Panc1 (cell line): ENCODE results near the gene ZNF652. TPM values are rescaled to one million over a fixed set of nuclear protein-coding genes. Genes with fewer than 3 reads are reported as not detected.

ENCODE experiments used
- ATAC-seq: fragments of 200-7000 bp; cut with Tn5 transposase; 2 replicates; pipeline ENCODE4 v1.9.1; 2020; ENCODE audit warnings: mild to moderate bottlenecking, moderate library complexity
- BruUV-seq: library from RNA; stranded (reverse); fragments of 400-500 nt; replicated peaks from 2 replicates; lab custom pipeline; 2021; lab: Mats Ljungman, UMichigan
- CTCF ChIA-PET: fragments of 300-600 bp; sonication (Branson Sonifier 250); formaldehyde crosslinking; loops from one replicate; lab custom pipeline; 2022; ENCODE audit warnings: antibody characterized with exemption; lab: Charles Lee
- POLR2A ChIA-PET: fragments of 300-600 bp; sonication (Branson Sonifier 250); formaldehyde crosslinking; loops from one replicate; lab custom pipeline; 2022; ENCODE audit warnings: antibody characterized with exemption; lab: Charles Lee
- DNase-seq: peaks from one replicate; pipeline ENCODE4 v3.0.0-alpha.2; 2010; ENCODE audit warnings: low read depth, low spot score
- H3K27ac ChIP-seq: 2 replicates; pipeline ENCODE4 v1.5.1; 2011; ENCODE audit warnings: mild to moderate bottlenecking, low read length, inconsistent platforms
- H3K27me3 ChIP-seq: fragments of 200-500 bp; sonication (Bioruptor generic); 2 replicates; pipeline ENCODE4 v1.6.0; 2014; ENCODE audit warnings: low read length, inconsistent platforms; ENCODE audit not compliant: control insufficient read depth, insufficient read depth
- H3K36me3 ChIP-seq: fragments of 200-500 bp; sonication (Bioruptor generic); 2 replicates; pipeline ENCODE4 v1.5.1; 2014; ENCODE audit warnings: inconsistent platforms, mild to moderate bottlenecking, low read length, moderate library complexity; ENCODE audit not compliant: control insufficient read depth, insufficient read depth
- H3K4me1 ChIP-seq: 2 replicates; pipeline ENCODE4 v1.5.1; 2011; ENCODE audit warnings: inconsistent platforms, mild to moderate bottlenecking, low read length, moderate library complexity; ENCODE audit not compliant: control insufficient read depth, insufficient read depth
- H3K4me3 ChIP-seq, 2 experiments: 2 replicates each; pipeline ENCODE4 v1.5.1; 2011 to 2012; ENCODE audit warnings: low read depth in 2 of 2, low read length in 2 of 2, mild to moderate bottlenecking in 2 of 2, inconsistent platforms in 1 of 2, moderate library complexity in 1 of 2
- H3K9me3 ChIP-seq: fragments of 200-500 bp; sonication (Bioruptor generic); 2 replicates; pipeline ENCODE4 v1.5.1; 2014; ENCODE audit warnings: low read depth, mild to moderate bottlenecking, inconsistent platforms, low read length, moderate library complexity; ENCODE audit not compliant: control insufficient read depth, insufficient read depth
- POLR2AphosphoS5 ChIP-seq: IDR thresholded peaks from 2 replicates; pipeline ENCODE4 v1.6.1; 2012; ENCODE audit warnings: mild to moderate bottlenecking, low read depth, low read length, moderate library complexity
- SIN3A ChIP-seq: IDR thresholded peaks from 2 replicates; pipeline ENCODE4 v1.6.1; 2012; ENCODE audit warnings: low read depth, mild to moderate bottlenecking, low read length, moderate library complexity, borderline replicate concordance; ENCODE audit not compliant: insufficient read depth
- TCF7L2 ChIP-seq: IDR thresholded peaks from 2 replicates; pipeline ENCODE4 v1.6.1; 2011; ENCODE audit warnings: mild to moderate bottlenecking, low read depth, low read length, inconsistent platforms
- in situ Hi-C: cut with HindIII; loops from 2 replicates; pipeline ENCODE4 v1.10.0; 2016; ENCODE audit warnings: low sequenced_read_pairs, low pct_unique_long_range_greater_than_20kb
- intact Hi-C: fragments of 100-400 bp; cut with micrococcal nuclease; formaldehyde crosslinking; loops from one replicate; pipeline ENCODE4 v1.10.0; 2022; ENCODE audit not compliant: unreplicated experiment
- total RNA-seq: library from RNA; stranded (reverse); gene quantifications from one replicate; pipeline ENCODE4 v1.2.1, GENCODE V29; 2021; ENCODE audit not compliant: unreplicated experiment
- TF ChIP-seq, protein P1 (sequence below), 2 experiments: IDR thresholded peaks; 2 replicates each; pipeline ENCODE4 v1.6.1; 2011 to 2012; ENCODE audit warnings: low read depth in 2 of 2, control low read depth in 1 of 2, low read length in 1 of 2, mild to moderate bottlenecking in 1 of 2, moderate library complexity in 1 of 2; ENCODE audit not compliant: insufficient read depth in 1 of 2
- TF ChIP-seq, protein P2 (sequence below): fragments of 450-650 bp; IDR thresholded peaks from 2 replicates; pipeline ENCODE4 v1.5.1; 2017; ENCODE audit warnings: mild to moderate bottlenecking

ZNF652 gene
- total RNA-seq, 1 experiment from 2014 or later: 42.4 TPM

DNA sequence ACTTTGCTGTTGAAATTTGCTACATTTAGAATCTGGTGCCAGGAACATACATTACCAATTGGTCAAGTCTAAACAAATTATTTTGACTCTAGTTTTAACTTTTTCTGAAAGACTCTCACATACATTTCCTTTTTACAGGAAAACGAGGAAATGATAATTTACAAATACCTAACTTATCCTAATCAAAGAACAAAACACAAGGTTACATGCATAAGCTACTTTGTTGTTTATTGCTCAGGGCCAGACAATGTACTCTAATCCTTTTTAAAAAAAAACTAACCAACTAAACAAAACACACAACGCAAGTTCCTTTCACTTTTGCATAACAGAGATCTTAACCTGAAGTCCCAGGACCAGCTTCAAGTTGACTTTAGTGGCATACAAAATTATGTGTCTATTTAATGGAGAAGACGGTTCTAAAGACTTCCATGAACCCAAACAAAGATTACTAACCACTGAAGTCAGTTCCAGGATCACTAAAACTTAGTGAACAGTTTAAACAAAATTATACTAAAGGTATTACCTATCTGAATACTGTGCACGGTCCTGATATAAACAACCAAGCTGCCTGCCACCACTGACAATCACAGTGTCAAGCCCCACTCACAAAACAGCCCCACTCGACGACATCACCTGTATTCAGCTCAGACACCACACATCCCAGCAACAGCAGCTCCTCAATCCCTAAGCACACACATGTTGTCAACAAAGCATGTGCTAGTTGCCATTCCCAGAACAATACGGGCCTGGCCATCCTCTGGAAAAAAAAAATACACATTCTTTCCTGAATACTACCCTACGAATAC lies 1.9 kb downstream of the ZNF652 start:
- no peak for ATAC-seq
- Histone ChIP-seq H3K36me3 (no peaks in the 10 kb centered on the region; the same call in 1 of the 2 replicates), H3K4me1 (peaks cover 32% of the 10 kb centered on the region), H3K9me3 (no peaks in the 10 kb centered on the region), H3K27ac (peak overlapping the region; percentile 75), H3K27me3 (no peaks in the 10 kb centered on the region), H3K4me3 (peak overlapping the region; percentile 83 to 89)
- intact Hi-C loops: no loop called here
- ChIA-PET POLR2A (no interaction called here), CTCF (interaction anchor here (0.6 to 0.7 kb wide), 2 partner anchors 18 to 88 kb away, joined by 4 to 5 read pairs; no protein-coding TSS in a partner anchor)
- TSS peak; percentile 53 for BruUV-seq
- TF ChIP-seq TCF7L2 (no peak), SIN3A (no peak), POLR2AphosphoS5 (no peak)
- TF ChIP-seq, protein P1, sequence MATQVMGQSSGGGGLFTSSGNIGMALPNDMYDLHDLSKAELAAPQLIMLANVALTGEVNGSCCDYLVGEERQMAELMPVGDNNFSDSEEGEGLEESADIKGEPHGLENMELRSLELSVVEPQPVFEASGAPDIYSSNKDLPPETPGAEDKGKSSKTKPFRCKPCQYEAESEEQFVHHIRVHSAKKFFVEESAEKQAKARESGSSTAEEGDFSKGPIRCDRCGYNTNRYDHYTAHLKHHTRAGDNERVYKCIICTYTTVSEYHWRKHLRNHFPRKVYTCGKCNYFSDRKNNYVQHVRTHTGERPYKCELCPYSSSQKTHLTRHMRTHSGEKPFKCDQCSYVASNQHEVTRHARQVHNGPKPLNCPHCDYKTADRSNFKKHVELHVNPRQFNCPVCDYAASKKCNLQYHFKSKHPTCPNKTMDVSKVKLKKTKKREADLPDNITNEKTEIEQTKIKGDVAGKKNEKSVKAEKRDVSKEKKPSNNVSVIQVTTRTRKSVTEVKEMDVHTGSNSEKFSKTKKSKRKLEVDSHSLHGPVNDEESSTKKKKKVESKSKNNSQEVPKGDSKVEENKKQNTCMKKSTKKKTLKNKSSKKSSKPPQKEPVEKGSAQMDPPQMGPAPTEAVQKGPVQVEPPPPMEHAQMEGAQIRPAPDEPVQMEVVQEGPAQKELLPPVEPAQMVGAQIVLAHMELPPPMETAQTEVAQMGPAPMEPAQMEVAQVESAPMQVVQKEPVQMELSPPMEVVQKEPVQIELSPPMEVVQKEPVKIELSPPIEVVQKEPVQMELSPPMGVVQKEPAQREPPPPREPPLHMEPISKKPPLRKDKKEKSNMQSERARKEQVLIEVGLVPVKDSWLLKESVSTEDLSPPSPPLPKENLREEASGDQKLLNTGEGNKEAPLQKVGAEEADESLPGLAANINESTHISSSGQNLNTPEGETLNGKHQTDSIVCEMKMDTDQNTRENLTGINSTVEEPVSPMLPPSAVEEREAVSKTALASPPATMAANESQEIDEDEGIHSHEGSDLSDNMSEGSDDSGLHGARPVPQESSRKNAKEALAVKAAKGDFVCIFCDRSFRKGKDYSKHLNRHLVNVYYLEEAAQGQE (IDR thresholded peaks at IDR 0.05; ENCODE audit: insufficient read depth in 1 of 2, low read depth in 2 of 2, low read length in 1 of 2): no peak
- TF ChIP-seq, protein P2, sequence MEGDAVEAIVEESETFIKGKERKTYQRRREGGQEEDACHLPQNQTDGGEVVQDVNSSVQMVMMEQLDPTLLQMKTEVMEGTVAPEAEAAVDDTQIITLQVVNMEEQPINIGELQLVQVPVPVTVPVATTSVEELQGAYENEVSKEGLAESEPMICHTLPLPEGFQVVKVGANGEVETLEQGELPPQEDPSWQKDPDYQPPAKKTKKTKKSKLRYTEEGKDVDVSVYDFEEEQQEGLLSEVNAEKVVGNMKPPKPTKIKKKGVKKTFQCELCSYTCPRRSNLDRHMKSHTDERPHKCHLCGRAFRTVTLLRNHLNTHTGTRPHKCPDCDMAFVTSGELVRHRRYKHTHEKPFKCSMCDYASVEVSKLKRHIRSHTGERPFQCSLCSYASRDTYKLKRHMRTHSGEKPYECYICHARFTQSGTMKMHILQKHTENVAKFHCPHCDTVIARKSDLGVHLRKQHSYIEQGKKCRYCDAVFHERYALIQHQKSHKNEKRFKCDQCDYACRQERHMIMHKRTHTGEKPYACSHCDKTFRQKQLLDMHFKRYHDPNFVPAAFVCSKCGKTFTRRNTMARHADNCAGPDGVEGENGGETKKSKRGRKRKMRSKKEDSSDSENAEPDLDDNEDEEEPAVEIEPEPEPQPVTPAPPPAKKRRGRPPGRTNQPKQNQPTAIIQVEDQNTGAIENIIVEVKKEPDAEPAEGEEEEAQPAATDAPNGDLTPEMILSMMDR: no peak
- in situ Hi-C loops: no loop called here
- no peak for DNase-seq

DNA sequence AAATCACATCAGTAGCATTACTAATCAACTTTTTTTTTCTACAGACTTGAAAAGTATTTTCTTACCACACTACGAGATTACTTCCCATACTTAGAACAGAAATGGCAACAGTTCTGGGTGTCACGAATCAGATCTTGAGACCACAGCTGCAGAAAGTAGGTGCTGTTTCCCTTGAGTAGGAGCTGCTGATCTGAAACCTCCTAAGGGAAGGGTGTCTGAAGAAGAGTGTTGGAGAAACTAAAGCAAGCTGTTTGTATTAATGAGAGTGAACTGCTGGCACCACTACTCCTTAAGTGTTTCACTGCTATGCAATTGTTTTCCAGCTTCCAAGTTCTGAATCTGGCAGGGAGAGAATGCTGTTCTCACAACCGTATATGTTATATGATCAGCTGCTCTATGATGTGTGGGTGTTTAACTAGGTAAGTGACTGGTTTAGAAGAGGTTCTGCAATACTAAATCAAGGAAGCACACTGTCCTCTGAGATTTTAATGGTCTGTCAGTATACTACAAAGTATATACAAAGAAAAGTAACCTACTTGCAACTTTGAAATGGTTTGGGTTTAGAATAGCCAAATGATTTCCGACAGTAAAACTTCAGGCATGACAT lies 3.3 kb downstream of the ZNF652 start:
- Histone ChIP-seq H3K27me3 (no peaks in the 10 kb centered on the region), H3K9me3 (no peaks in the 10 kb centered on the region), H3K36me3 (no peaks in the 10 kb centered on the region; the same call in 1 of the 2 replicates), H3K4me3 (no peak overlapping the region), H3K4me1 (peaks cover 32% of the 10 kb centered on the region), H3K27ac (peak overlapping the region; percentile 44)
- ChIA-PET CTCF (no interaction called here), POLR2A (no interaction called here)
- TF ChIP-seq, protein P1 (IDR thresholded peaks at IDR 0.05; ENCODE audit: insufficient read depth in 1 of 2, low read depth in 2 of 2, low read length in 1 of 2): no peak
- TF ChIP-seq TCF7L2: no peak
- TF ChIP-seq, protein P2: no peak
- no peak for DNase-seq
- in situ Hi-C loops: no loop called here
- no TSS peak for BruUV-seq
- no peak for ATAC-seq
- intact Hi-C loops: no loop called here
